Pulmonary artery endothelial cell (primary cell): ENCODE results near the gene DCUN1D3. TPM values are rescaled to one million over a fixed set of nuclear protein-coding genes. Genes with fewer than 3 reads are reported as not detected.
A peak's percentile ranks its signal among the peaks of the same experiment; 100 is the strongest.

ENCODE experiments used
- DNase-seq: peaks from one replicate; pipeline ENCODE4 v3.0.0-alpha.2; 2011; ENCODE audit warnings: low read depth, low spot score
- total RNA-seq: library from RNA; depleted of rRNA; stranded (reverse); fragments of >200 nt; gene quantifications from 2 replicates; pipeline ENCODE4 v1.2.3, GENCODE V29; 2014

Gene DCUN1D3
- total RNA-seq, 1 donor from 2014 or later, result 67.9 TPM

DNA sequence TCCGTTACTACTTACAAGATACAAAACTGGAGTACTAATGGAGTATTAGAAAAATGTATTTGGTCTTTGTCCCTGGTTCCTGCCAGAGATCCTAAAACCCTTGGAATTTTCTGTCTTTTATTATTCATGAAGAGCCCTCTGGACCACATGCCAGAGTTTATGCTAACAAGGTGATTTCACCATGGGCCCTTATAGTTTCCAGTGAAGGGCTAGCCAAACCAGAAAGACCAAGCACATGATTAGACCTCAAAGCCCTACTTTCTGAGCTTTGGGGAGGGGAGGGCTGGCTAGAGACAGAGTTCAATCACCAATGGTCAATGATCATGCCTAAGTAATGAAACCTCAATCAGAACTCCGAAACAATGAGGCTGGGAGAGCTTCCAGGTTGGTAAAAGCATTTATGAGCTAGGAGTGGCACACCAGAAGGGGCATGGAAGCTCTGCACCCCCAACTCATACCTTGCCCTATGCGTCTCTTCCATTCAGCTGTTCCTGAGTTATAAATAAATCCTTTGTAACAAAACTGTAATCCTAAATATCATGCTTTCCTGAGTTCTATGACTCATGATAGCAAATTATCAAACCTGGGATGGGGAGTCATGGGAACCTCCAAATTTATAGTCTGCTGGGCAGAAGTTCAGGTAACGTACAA is 10.4 kb downstream of the DCUN1D3 start:
- DNase-seq, result no peak

DNA sequence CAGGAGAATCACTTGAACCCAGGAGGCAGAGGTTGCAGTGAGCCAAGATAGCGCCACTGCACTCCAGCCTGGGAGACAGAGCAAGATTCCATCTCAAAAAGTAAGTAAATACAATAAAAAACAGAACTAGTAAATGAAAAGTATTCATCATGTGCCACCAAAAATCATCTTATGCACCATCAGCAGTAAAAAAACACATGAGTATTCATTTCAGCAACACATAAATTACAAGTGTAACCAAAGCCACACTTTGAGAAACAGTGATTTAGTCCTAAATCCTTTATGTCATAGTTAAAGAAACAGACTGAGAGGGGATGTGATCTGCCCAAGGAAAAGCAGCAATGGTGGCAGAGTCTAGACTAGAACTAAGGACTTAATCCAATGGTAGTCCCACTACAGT is 13.0 kb downstream of the DCUN1D3 start:
- no peak for DNase-seq

DNA sequence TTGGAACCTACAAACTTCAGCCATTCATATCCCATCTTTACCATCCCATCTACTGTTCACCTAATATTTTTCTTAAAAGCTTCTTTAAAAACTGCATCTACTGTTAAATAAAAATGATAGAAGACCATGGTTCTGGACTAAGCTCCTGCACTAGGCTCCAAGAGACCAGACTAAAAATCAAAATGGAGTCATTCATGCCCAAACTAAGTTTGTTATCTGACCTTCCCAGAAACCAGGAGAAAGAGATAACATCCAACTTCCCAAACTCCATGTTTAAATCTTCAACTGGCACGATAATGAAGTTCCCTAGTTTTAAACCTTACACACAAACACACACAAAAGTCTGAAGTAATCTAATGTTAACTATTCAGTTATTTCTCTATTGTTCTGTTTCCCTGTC is 13.8 kb downstream of the DCUN1D3 start:
- no peak for DNase-seq

DNA sequence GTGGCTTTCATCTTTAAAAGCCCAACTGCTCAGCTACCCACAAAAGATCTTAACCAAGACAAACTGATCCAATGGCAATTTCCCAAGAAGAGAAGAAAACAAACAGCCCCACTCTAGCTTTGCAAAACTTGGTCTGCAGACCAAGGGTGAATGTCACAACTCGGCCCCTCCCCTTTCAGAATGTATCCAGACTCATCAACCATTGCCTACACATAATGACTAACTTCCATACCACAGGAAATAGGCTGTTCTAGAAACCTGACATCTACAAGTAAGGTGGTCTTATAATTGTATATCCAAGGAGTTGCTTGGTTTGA is 16.0 kb downstream of the DCUN1D3 start:
- no peak for DNase-seq

DNA sequence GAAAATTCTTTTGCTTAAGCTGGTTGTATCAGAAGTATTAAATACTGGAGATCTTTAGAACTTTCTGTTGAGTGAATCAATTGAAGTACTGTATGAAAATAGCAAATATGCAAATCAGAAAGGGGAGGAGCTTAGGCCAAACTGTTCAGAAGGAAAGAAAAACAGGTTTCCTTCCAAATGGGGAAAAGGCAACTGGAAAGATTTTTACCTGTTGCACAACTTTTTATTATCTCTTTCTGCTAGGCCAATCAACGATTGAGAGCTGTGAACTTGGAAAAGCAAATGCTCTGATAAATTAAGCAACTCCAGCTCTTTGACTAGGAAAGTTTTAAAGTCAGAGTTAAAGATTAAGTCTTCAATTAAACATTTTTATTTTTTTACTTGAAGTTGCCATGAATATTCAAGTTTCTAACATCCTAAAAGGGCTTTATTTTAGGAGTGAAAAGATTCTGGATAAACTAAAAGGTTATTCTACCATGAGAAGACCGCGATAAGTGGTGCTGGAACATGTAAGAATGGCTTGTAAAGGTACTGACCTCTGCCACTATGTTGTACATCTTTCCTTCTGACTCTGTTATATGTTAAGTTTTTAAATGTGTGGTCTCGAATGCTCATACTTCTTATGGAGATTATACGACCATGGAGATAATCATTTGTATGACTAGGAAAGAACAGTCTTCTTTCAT is 16.5 kb downstream of the DCUN1D3 start:
- DNase-seq, result no peak

DNA sequence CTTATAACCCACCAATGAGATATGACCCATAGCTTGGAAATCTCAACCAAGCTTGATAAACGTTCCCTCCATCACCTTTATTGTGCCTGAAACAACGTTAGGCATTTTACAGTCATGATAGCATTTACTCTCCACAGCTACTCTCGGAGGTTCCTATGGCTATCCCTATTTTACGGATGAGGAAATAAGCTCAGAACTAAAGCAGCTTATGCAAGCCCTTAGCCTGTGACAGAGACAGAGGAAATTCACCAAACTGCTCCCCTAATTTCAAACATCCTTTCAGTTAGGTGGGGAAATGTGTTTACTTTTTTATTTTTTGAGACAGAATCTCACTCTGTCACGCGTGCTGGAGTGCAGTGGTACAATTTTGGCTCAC is 18.7 kb downstream of the DCUN1D3 start:
- no peak for DNase-seq

DNA sequence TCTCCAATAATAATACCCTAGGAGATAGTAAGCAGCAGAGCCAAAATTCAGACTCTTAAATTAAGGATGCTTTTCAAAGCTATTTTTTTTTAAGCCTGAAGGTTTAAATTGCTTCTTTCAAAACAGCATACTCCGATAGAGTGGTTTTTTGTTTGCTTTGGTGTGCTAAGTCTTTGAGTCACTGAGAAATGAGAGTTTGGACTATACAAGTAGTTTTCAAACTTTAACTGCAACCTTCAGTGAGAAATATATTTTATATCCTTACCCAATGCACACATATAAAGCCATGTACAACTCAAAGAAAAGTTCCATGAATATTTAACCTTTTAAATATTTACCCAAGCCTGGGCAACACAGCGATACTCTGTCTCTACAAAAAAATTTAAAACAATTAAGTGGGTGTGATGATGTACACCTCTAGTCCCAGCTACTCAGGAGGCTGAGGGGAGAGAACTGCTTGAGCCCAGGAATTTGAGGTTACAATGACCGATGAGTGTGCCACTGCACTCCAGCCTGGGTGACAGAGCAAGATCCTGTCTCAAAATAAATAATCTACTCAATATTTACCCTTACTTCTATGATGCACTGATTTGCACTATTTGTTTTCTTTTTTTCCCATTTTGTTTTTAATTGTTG is 19.2 kb downstream of the DCUN1D3 start:
- DNase-seq, result no peak

DNA sequence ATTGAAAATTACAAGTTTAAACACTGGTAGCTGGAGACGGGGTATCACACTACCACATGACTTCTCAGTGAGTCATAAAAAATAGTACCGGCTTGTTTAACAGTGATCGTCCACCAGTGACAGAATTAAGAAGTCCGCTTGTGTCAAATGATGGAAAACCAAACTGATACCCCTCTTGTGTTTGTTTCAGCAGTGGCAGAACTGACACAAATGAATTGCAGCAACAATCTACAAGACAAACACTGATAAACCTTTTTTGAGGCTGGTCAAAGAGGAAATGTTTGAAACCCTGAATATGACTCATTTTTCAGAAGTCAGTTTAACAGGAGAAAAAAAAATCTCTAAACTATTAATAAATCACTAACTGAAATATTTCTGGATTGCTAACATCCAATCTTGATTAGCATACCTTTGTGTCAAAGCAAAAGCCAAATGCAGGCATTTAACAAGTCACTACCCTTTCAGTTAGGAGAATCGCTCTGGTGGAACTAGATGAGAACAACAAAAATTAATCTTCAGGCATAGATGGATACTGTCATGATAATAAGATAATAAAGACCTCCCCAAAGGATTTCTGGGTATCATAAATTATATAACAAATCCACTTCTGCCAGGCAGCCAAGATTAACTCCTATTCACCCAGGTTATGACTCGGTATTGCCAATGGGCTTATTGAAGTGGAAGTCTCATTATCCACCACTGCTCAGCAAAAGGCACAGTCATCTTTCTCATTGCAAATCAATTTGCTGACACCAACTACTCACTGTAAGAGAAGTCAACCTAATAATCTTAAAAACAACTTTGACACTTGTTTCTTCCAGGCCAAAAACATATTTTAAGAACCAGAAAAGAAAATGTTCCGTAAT is 20.8 kb downstream of the DCUN1D3 start:
- DNase-seq, result no peak

DNA sequence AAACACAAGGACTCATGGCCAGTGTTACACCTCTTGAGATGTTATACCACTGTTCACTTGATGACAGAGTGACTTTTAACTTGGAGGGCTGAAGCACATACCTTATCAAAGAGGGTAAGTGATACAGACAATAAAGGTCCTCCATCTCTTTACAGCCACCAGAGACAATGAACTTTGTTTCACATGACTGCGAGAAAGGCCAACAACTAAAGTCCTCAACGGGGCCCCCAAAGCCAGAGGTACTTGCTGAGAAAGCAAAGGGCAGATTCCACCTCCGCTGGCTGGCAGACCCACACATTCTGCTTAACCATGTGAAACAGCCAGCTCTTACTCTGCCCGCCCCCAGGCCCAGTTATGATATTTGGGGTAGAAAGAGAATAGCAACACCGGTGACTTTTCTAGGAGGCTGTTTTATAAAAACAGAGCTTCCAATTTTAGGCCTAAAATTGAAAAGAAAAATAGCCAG is 21.4 kb downstream of the DCUN1D3 start:
- no peak for DNase-seq

DNA sequence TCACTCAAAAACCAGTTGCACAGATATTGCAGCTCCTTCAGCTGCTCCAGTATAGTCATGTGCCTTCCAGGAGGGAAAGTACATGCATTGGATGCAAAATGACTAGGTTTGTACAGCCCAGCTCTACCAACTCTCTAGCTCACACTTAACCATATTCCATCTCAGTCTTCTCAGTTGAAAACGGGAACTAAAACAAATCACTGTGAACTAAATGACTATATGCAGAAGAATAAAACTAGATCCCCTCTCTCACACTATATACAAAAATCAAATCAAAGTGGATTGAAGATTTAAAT is 24.9 kb downstream of the DCUN1D3 start:
- no peak for DNase-seq

DNA sequence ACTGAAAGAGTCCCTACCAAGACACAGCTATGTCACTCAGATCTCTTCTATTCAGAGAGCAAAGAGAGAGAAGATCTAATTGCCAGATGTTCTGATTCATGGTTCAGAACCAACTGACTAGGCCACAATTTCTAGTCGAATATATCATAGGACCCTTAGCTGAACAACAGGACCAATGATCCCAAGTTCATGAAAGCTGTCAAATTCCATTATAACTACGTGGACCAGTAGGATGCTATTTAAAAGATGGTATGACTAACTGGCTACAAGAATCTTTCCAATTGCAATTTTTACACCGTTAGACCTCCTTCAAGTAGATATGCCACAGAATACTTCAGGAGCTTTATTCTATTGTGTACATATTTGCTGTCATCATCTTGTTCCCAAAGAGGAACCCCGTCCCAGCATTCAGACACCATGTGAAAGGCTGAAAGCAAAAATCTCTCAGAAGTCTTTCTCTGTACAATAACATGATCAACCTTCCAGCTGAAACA is 26.0 kb downstream of the DCUN1D3 start:
- DNase-seq, result no peak

DNA sequence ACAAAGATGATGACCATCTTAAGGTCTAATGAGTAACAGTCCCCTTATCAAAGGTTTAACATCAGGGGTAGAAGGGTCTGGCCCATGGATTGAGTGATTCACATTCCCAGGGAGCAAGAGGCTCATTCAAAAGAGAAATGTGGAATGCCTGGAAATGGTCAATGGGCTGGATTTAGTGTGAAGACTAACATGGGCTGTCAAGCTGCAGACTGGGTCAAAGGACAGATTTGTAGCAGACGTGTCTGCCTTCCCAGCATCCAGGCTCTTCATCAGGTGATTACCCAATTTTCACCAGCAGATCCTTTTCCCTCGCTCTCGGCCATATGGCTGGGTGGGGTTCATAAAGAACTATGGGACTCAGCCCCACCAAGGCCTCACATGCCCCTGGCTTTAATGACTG is 26.8 kb downstream of the DCUN1D3 start:
- no peak for DNase-seq

DNA sequence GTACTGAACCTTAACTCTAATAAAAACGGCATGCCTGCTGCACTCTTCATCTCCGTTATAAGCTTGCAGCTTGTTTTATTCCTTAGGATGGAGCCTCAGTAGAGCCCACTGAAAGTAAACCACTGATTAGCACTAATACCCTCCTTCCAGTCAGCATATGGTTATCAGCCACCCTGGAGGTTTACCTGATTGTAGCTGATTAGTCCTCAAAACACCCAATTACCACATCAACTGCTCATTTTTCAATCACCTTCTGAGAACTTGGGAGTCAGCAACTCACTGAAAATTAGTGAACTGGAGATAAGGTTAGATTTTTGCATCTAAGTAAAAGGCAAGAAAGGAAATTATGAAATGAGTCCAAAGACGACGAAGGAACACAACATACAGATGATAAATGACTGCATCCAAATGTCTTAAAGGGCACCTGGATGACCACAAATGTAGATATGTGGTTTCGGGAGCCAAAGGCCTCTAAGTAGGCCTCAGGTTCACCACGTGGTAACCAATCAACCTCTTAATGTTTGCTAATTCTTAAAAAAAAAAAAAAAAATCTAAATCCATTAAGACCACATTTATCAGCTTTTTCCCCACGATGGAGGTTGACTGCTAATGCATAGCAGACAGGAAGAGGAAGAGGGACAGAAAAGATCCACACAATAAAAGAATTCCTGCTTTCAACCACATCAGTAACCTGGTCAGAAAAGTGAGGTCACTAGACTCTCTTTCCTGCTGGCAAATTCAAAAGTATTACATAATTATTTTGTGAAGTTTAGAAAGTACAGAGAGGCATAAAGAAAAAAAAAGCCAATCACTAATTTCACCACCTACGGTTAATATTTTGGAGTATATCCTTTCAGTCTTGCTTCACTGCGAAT is 28.0 kb downstream of the DCUN1D3 start:
- DNase-seq, result no peak

DNA sequence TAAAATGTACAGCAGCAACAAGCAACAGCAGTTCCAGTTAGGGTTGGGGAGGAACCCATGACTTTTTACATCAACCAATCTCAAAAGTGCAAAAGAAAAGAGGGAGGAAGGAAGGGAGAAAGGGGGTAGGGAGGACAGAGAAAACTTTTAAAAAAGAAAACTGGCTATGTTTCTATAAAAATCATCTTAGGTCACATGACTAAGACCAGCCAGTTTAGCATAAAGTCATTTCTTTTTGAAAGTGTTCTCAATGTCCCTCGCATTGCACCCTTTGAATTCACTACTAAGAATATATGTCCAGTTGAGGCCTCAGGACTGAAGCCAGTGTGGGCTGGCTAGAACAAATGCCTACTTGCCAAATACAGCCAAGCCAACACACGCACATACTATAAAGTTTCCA is 28.9 kb downstream of the DCUN1D3 start:
- no peak for DNase-seq

DNA sequence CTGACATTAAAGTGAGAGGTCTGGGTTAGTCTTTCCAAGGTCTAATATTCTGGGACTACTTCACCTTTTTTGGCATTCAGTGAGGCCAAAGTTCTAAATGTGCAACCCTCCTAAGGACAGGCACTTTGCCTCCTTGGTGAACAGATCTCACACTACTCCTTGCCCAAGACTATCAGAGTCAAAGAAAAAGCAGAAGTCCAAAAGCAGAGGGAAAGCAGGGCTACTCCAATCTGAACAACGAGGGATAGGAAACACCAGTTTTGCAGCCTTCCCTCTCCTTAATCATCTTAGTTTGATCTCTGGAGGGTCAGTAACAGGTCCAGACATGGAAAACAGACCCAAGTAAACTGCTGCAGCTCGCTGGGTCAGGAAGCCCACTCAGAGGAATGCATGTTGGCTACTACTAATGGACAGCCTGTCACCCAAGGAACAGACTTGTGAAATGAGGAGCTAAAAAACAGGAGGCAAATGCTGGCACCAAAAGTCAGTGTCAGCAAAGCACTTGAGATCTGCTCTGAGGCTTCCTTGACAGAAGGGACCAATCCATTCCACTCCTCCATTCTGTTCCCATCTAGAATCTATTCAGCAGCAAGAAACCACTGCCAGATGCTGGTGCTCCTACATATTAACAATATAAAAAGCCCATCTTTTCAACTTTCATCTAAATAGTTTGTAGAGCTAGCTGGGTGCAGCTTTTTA is 29.9 kb downstream of the DCUN1D3 start:
- DNase-seq, result no peak

DNA sequence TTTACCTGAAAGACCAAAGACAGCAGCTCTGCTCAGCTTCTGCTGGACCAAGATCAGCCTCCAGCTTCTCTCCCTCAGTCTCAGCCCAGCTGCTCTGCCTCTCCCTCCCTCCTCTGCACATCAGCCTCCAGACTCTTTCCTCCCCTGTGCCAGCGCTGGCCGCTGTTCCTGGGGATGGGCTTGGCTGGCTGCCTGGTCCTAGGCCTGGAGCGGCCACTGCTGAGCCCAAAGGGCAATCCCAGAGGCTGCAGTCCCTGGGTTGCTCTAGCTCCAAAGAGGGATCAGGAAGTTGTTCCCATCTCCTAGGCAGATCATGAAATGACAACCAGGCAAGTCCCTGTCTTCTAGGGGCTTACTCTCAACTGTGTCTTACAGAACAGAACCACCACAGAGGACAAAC is 31.3 kb downstream of the DCUN1D3 start:
- DNase-seq, result no peak

DNA sequence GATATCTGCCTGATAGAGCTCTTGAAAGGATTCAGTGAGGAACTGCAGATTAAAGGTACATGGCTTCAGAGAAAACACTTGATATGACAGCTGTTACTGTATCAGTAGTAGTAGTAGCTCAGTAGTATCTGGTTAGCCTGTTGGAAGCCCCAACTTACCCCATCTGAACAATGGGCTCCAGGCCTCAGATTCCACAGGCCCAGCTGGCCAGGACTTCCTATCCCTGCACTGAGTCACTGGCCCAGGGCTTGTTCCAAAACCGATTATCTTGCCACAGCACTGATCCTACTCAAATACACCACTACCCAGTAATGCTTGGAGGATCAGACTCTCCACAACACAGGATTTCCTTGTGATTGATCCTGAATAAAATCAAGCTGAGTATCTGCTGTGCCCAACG is 32.6 kb downstream of the DCUN1D3 start:
- DNase-seq, result no peak

DNA sequence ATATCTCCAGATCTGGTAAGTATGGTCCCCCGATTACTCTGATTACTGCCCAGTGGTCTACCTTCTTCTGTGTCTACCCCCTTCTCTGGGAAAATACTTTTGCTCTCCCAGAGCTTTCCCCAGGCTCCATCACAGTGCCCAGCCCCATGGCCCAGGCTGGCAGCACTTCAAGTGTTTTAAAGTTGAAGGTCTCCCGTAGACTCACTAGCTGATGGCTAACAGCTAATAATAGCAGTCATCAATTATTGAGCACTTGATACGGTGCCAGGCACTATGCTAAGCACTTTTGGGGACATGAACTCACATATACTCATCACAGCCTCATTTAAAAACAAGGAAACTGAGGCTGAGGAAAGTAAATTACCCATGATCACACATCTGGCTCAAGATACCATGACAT is 33.4 kb downstream of the DCUN1D3 start:
- DNase-seq, result no peak

DNA sequence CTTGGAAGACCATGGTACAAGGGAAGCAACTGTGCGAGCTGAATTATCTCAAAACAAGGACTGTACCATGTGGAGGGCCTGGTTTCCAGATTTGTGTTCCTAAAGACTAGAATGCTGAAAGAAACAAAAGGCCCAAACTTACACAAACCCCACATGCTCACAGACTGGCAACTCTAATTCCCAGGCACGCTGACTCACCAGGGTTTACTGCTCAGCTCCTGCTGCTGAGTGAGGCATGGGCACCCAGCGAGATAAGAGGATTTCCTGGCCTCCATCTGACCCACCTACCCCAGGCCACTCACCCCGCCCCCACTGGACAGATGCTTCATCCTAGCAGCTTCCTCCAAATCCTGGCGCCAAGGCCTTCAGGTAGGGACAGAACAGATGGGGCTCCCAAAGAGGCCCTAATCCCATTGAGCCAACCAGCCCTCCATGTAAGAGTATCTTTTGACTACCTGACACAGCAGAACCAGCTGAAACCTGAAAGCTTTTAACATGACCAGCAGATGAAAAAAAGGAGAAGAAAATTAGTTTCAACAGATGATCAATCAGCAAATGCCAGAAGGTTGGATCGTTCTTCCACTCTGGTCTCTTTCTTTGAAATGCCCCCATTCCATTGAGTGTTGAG is 33.9 kb downstream of the DCUN1D3 start:
- peak; percentile 70 for DNase-seq
